ENCODE data around the gene PAXX. TPM values are rescaled to one million over a fixed set of nuclear protein-coding genes. Genes with fewer than 3 reads are reported as not detected.
A peak's percentile ranks its signal among the peaks of the same experiment; 100 is the strongest.

Gene PAXX
- polyA plus RNA-seq, 1 donor from 2014 or later = 276 TPM

GRCh38 chr9:137025517-137025966, 33.3 kb downstream of the PAXX start:
- Histone ChIP-seq H2AFZ (ENCODE audit: low read depth, low read length) (no peak overlapping the region), H3K9ac (ENCODE audit: low read length) (no peak overlapping the region), H3K27me3 (ENCODE audit: insufficient read depth, low read depth, low read length) (no peaks in the 10 kb centered on the region), H3F3A (ENCODE audit: insufficient read depth, low read length, poor library complexity, severe bottlenecking) (no peaks in the 10 kb centered on the region), H4K20me1 (ENCODE audit: insufficient read depth) (no peaks in the 10 kb centered on the region), H3K9me2 (ENCODE audit: insufficient read depth, low read length) (no peaks in the 10 kb centered on the region), H3K36me3 (ENCODE audit: insufficient read depth, low read length) (no peaks in the 10 kb centered on the region), H3K4me3 (ENCODE audit: low read length) (no peak overlapping the region), H3K27ac (ENCODE audit: low read length) (no peak overlapping the region), H3K79me2 (replicated peaks; ENCODE audit: insufficient read depth, low read length) (peaks cover 5% of the 10 kb centered on the region), H3K4me2 (ENCODE audit: low read length) (no peak overlapping the region), H3K9me3 (ENCODE audit: low read length) (no peaks in the 10 kb centered on the region)
- no peak for TF ChIP-seq RAD21 (conservative IDR thresholded peaks at IDR 0.05)
- TF ChIP-seq REST (IDR thresholded peaks at IDR 0.05; ENCODE audit: borderline replicate concordance) = no peak
- TF ChIP-seq CTCF (IDR thresholded peaks at IDR 0.05; ENCODE audit: poor library complexity, severe bottlenecking) = no peak

GRCh38 chr9:137026384-137026783, 34.2 kb downstream of the PAXX start:
- peaks cover 5% of the 10 kb centered on the region for H3K79me2 ChIP-seq (replicated peaks; ENCODE audit: insufficient read depth, low read length)
- no peaks in the 10 kb centered on the region for H4K20me1 ChIP-seq (ENCODE audit: insufficient read depth)
- no peaks in the 10 kb centered on the region for H3K27me3 ChIP-seq (ENCODE audit: insufficient read depth, low read depth, low read length)
- no peak overlapping the region for H3K4me2 ChIP-seq (ENCODE audit: low read length)
- peak overlapping the region; percentile 77 for H3K4me3 ChIP-seq (ENCODE audit: low read length)
- no peak overlapping the region for H2AFZ ChIP-seq (ENCODE audit: low read depth, low read length)
- H3K36me3 ChIP-seq (ENCODE audit: insufficient read depth, low read length) = no peaks in the 10 kb centered on the region
- no peaks in the 10 kb centered on the region for H3F3A ChIP-seq (ENCODE audit: insufficient read depth, low read length, poor library complexity, severe bottlenecking)
- H3K9ac ChIP-seq (ENCODE audit: low read length) = no peak overlapping the region
- H3K9me2 ChIP-seq (ENCODE audit: insufficient read depth, low read length) = no peaks in the 10 kb centered on the region
- no peaks in the 10 kb centered on the region for H3K9me3 ChIP-seq (ENCODE audit: low read length)
- TF ChIP-seq EP300 (conservative IDR thresholded peaks at IDR 0.05; ENCODE audit: poor library complexity, severe bottlenecking) (no peak), EZH2 (IDR thresholded peaks at IDR 0.05; ENCODE audit: borderline replicate concordance, insufficient read depth, low read length, poor library complexity, severe bottlenecking) (no peak), TAF1 (IDR thresholded peaks at IDR 0.05; ENCODE audit: low read depth) (no peak), RAD21 (conservative IDR thresholded peaks at IDR 0.05) (no peak), POLR2AphosphoS5 (IDR thresholded peaks at IDR 0.05) (no peak), CTCF (IDR thresholded peaks at IDR 0.05; ENCODE audit: poor library complexity, severe bottlenecking) (no peak), SMC3 (conservative IDR thresholded peaks at IDR 0.05; ENCODE audit: poor library complexity) (no peak), MXI1 (conservative IDR thresholded peaks at IDR 0.05; ENCODE audit: poor library complexity, severe bottlenecking) (no peak)
- H3K27ac ChIP-seq (ENCODE audit: low read length) = no peak overlapping the region

All from neural cell (in vitro differentiated cells).